WTC11 (cell line): ENCODE data around the gene DMWD. TPM values are rescaled to one million over a fixed set of nuclear protein-coding genes. Genes with fewer than 3 reads are reported as not detected.

ENCODE experiments used
- ATAC-seq: fragments of 200-7000 bp; cut with Tn5 transposase; 2 replicates; pipeline ENCODE4 v1.10.0; 2021; ENCODE audit warnings: mild to moderate bottlenecking, moderate library complexity
- CTCF ChIA-PET: fragments of 300-600 bp; sonication (Branson Sonifier 250); formaldehyde crosslinking; loops from one replicate; lab custom pipeline; 2021; ENCODE audit warnings: antibody characterized with exemption; lab: Charles Lee
- POLR2A ChIA-PET: fragments of 350-600 bp; sonication (Branson Sonifier 250); formaldehyde crosslinking; loops from one replicate; lab custom pipeline; 2021; ENCODE audit warnings: antibody characterized with exemption; lab: Charles Lee
- DNase-seq: peaks from one replicate; pipeline ENCODE4 v3.0.0; 2021; ENCODE audit warnings: low spot score
- H3K27ac Mint-ChIP-seq: 2 replicates; pipeline ENCODE4 v1.8.0; 2021; ENCODE audit warnings: mixed read lengths
- H3K27me3 Mint-ChIP-seq: 2 replicates; pipeline ENCODE4 v1.8.0; 2021; ENCODE audit warnings: low read depth, mild to moderate bottlenecking, moderate library complexity, mixed read lengths
- H3K36me3 Mint-ChIP-seq: 2 replicates; pipeline ENCODE4 v1.8.0; 2021; ENCODE audit warnings: mixed read lengths
- H3K4me1 Mint-ChIP-seq: 2 replicates; pipeline ENCODE4 v1.8.0; 2022; ENCODE audit warnings: mixed read lengths
- H3K4me3 Mint-ChIP-seq: 2 replicates; pipeline ENCODE4 v1.8.0; 2021; ENCODE audit warnings: mild to moderate bottlenecking, moderate library complexity, mixed read lengths
- H3K9me3 Mint-ChIP-seq: 2 replicates; pipeline ENCODE4 v1.8.0; 2021; ENCODE audit warnings: mixed read lengths
- CBFB ChIP-seq: sonication (generic); formaldehyde crosslinking; IDR thresholded peaks from 2 replicates; pipeline ENCODE4 v1.8.1; 2022; ENCODE audit warnings: mild to moderate bottlenecking, low read depth, missing genetic modification reagents
- CREB1 ChIP-seq: sonication (generic); formaldehyde crosslinking; IDR thresholded peaks from 2 replicates; pipeline ENCODE4 v1.8.0; 2023; ENCODE audit warnings: mild to moderate bottlenecking, missing genetic modification reagents
- E2F5 ChIP-seq: sonication (generic); formaldehyde crosslinking; IDR thresholded peaks from 2 replicates; pipeline ENCODE4 v1.8.1; 2022; ENCODE audit warnings: mild to moderate bottlenecking, moderate library complexity, missing genetic modification reagents
- EMX1 ChIP-seq: fragments of 250-450 bp; sonication (Bioruptor Pico); IDR thresholded peaks from 2 replicates; pipeline ENCODE4 v1.8.0; 2021; ENCODE audit warnings: mild to moderate bottlenecking
- FOXP1 ChIP-seq: sonication (generic); formaldehyde crosslinking; IDR thresholded peaks from 2 replicates; pipeline ENCODE4 v1.8.0; 2022; ENCODE audit warnings: missing genetic modification reagents, mild to moderate bottlenecking, moderate library complexity, borderline replicate concordance
- NFATC4 ChIP-seq: fragments of 250-450 bp; sonication (Bioruptor Pico); IDR thresholded peaks from 2 replicates; pipeline ENCODE4 v1.9.0; 2021; ENCODE audit warnings: mild to moderate bottlenecking
- NR2C2 ChIP-seq: sonication (generic); formaldehyde crosslinking; IDR thresholded peaks from 2 replicates; pipeline ENCODE4 v1.8.0; 2022; ENCODE audit warnings: mild to moderate bottlenecking, missing genetic modification reagents
- SP1 ChIP-seq: sonication (generic); formaldehyde crosslinking; conservative IDR thresholded peaks from 2 replicates; pipeline ENCODE4 v1.8.1; 2022; ENCODE audit warnings: missing genetic modification reagents
- TCF7 ChIP-seq: sonication (generic); formaldehyde crosslinking; IDR thresholded peaks from 2 replicates; pipeline ENCODE4 v1.8.0; 2022; ENCODE audit warnings: mild to moderate bottlenecking, low read depth, missing genetic modification reagents, moderate library complexity
- ZNF317 ChIP-seq: sonication (generic); formaldehyde crosslinking; IDR thresholded peaks from 2 replicates; pipeline ENCODE4 v1.8.1; 2023; ENCODE audit warnings: low read depth, mild to moderate bottlenecking, moderate library complexity, missing genetic modification reagents, borderline replicate concordance
- ZNF396 ChIP-seq: fragments of 250-450 bp; sonication (Bioruptor Pico); IDR thresholded peaks from 2 replicates; pipeline ENCODE4 v1.8.0; 2021; ENCODE audit warnings: mild to moderate bottlenecking, moderate library complexity, borderline replicate concordance
- total RNA-seq: library from RNA; stranded (reverse); gene quantifications from 3 replicates; pipeline ENCODE4 v1.2.3, GENCODE V29; 2021
- TF ChIP-seq, protein P1 (sequence below): sonication (generic); formaldehyde crosslinking; IDR thresholded peaks from 2 replicates; pipeline ENCODE4 v1.8.0; 2023; ENCODE audit warnings: mild to moderate bottlenecking, missing genetic modification reagents
- TF ChIP-seq, protein P2 (sequence below): fragments of 200-600 bp; IDR thresholded peaks from 2 replicates; pipeline ENCODE4 v1.8.0; 2022; ENCODE audit warnings: antibody characterized with exemption

The DMWD gene
- total RNA-seq, 1 experiment from 2014 or later, result 60.7 TPM

GRCh38 chr19:45779231-45780145 lies 13.2 kb downstream of the DMWD start:
- Mint-ChIP-seq H3K9me3 (no peaks in the 10 kb centered on the region), H3K4me1 (peaks cover 33% of the 10 kb centered on the region), H3K36me3 (peaks cover 16% of the 10 kb centered on the region), H3K27me3 (peaks cover 35% of the 10 kb centered on the region), H3K4me3 (peak overlapping the region; percentile 78), H3K27ac (peak overlapping the region; percentile 47; the same call in 1 of the 2 replicates)
- DNase-seq (peak; percentile 98), ATAC-seq (peak; percentile 85)
- ChIA-PET POLR2A (interaction anchor here (0.6 to 5.4 kb wide), 5 partner anchors 9 to 302 kb away, joined by 3 to 70 read pairs (median 3); partner anchors contain the start of gene SIX5), CTCF (interaction anchor here (0.6 to 5.4 kb wide), 30 partner anchors 9 to 340 kb away, joined by 3 to 175 read pairs (median 5); partner anchors contain the start of genes DMWD, FBXO46, FOXA3 and MYPOP)
- TF ChIP-seq, protein P1, sequence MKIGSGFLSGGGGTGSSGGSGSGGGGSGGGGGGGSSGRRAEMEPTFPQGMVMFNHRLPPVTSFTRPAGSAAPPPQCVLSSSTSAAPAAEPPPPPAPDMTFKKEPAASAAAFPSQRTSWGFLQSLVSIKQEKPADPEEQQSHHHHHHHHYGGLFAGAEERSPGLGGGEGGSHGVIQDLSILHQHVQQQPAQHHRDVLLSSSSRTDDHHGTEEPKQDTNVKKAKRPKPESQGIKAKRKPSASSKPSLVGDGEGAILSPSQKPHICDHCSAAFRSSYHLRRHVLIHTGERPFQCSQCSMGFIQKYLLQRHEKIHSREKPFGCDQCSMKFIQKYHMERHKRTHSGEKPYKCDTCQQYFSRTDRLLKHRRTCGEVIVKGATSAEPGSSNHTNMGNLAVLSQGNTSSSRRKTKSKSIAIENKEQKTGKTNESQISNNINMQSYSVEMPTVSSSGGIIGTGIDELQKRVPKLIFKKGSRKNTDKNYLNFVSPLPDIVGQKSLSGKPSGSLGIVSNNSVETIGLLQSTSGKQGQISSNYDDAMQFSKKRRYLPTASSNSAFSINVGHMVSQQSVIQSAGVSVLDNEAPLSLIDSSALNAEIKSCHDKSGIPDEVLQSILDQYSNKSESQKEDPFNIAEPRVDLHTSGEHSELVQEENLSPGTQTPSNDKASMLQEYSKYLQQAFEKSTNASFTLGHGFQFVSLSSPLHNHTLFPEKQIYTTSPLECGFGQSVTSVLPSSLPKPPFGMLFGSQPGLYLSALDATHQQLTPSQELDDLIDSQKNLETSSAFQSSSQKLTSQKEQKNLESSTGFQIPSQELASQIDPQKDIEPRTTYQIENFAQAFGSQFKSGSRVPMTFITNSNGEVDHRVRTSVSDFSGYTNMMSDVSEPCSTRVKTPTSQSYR (CRISPR knock-in tag), result no peak
- peak; percentile 41; the same call in 1 of the 2 replicates for TF ChIP-seq SP1 (CRISPR knock-in tag)
- 0 out of 2 replicates have a peak, but pooled peaks have one; percentile 27 for TF ChIP-seq NFATC4 (CRISPR knock-in tag)
- TF ChIP-seq, protein P2, sequence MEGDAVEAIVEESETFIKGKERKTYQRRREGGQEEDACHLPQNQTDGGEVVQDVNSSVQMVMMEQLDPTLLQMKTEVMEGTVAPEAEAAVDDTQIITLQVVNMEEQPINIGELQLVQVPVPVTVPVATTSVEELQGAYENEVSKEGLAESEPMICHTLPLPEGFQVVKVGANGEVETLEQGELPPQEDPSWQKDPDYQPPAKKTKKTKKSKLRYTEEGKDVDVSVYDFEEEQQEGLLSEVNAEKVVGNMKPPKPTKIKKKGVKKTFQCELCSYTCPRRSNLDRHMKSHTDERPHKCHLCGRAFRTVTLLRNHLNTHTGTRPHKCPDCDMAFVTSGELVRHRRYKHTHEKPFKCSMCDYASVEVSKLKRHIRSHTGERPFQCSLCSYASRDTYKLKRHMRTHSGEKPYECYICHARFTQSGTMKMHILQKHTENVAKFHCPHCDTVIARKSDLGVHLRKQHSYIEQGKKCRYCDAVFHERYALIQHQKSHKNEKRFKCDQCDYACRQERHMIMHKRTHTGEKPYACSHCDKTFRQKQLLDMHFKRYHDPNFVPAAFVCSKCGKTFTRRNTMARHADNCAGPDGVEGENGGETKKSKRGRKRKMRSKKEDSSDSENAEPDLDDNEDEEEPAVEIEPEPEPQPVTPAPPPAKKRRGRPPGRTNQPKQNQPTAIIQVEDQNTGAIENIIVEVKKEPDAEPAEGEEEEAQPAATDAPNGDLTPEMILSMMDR, result peak; percentile 72; the same call in 1 of the 2 replicates
- no peak for TF ChIP-seq CBFB (CRISPR knock-in tag)

GRCh38 chr19:45778010-45778661 lies 14.5 kb downstream of the DMWD start:
- Mint-ChIP-seq H3K4me1 (peaks cover 25% of the 10 kb centered on the region), H3K4me3 (no peak overlapping the region), H3K27ac (no peak overlapping the region), H3K9me3 (no peaks in the 10 kb centered on the region), H3K36me3 (peaks cover 18% of the 10 kb centered on the region)
- no peak for DNase-seq
- ChIA-PET CTCF (interaction anchor here (0.6 to 5.4 kb wide), 2 partner anchors 9 kb away, joined by 3 to 175 read pairs; partner anchors contain the start of gene SIX5), POLR2A (interaction anchor here (0.9 to 5.4 kb wide), 2 partner anchors 8 kb away, joined by 4 to 70 read pairs; partner anchors contain the start of gene SIX5)
- TF ChIP-seq E2F5 (CRISPR knock-in tag), result no peak
- TF ChIP-seq ZNF396 (CRISPR knock-in tag), result no peak
- no peak for TF ChIP-seq CREB1 (CRISPR knock-in tag)
- no peak for TF ChIP-seq TCF7 (CRISPR knock-in tag)
- TF ChIP-seq, all 79 proteins: peak for 0
- peaks cover 29% of the 10 kb centered on the region for H3K27me3 Mint-ChIP-seq
- ATAC-seq, result no peak

DNA sequence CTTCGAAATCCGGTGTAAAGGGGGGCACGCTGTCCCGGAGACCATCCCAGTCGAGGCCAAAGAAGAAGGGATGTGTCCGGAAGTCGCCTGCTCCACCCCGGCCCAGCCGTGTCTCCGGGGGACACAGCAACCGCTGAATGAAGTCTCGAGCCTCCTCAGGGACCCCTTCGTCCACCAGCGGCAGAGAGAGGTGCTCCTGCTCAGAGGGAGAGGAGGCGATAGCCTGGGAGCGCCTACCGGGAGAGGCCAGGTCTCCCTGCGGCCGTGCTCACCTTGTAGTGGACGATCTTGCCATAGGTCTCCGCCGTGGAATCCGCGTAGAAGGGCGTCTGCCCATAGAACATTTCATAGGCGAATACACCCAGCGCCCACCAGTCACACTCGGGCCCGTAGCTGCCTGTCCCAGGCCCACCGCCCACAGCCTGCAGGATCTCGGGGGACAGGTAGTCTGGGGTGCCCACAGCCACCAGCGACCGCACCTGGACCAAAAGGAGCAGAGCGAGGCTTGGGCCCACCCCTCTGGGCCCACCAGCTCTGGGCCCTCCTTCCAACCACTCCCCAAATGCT lies 15.2 kb downstream of the DMWD start:
- CTCF ChIA-PET, result interaction anchor here (0.6 kb wide), 1 partner anchor 8 kb away, joined by 3 read pairs; the partner anchor contains the start of gene SIX5
- H3K27ac Mint-ChIP-seq, result no peak overlapping the region
- H3K4me3 Mint-ChIP-seq, result no peak overlapping the region
- ATAC-seq, result no peak
- DNase-seq, result no peak
- peaks cover 22% of the 10 kb centered on the region for H3K4me1 Mint-ChIP-seq
- no peaks in the 10 kb centered on the region for H3K9me3 Mint-ChIP-seq
- peaks cover 18% of the 10 kb centered on the region for H3K36me3 Mint-ChIP-seq
- H3K27me3 Mint-ChIP-seq, result peaks cover 27% of the 10 kb centered on the region
- POLR2A ChIA-PET, result interaction anchor here (0.9 kb wide), 1 partner anchor 8 kb away, joined by 4 read pairs; the partner anchor contains the start of gene SIX5
- no peak for TF ChIP-seq ZNF317 (CRISPR knock-in tag)
- TF ChIP-seq FOXP1 (CRISPR knock-in tag), result no peak
- no peak for TF ChIP-seq NR2C2 (CRISPR knock-in tag)
- TF ChIP-seq EMX1 (CRISPR knock-in tag), result no peak
